GM06990 (cell line): Measurements from ENCODE around the gene EMILIN2.

Source experiments
- DNase-seq: peaks from one replicate; pipeline ENCODE4 v3.0.0-alpha.2; 2011; ENCODE audit not compliant: insufficient read length; ENCODE audit errors: extremely low read depth
- H3K27me3 ChIP-seq: replicated peaks from 2 replicates; pipeline ENCODE4 v1.6.0; 2011; ENCODE audit warnings: low read length; ENCODE audit not compliant: control insufficient read depth, insufficient read depth
- H3K36me3 ChIP-seq: 2 replicates; pipeline ENCODE4 v1.5.1; 2011; ENCODE audit warnings: low read length; ENCODE audit not compliant: control insufficient read depth, insufficient read depth
- H3K4me3 ChIP-seq: replicated peaks from 2 replicates; pipeline ENCODE4 v1.5.1; 2011; ENCODE audit warnings: low read depth, mild to moderate bottlenecking, control low read depth, low read length
- TF ChIP-seq, protein P1 (sequence below): IDR thresholded peaks from 2 replicates; pipeline ENCODE4 v1.5.1; 2011; ENCODE audit warnings: low read length, control low read depth, mild to moderate bottlenecking, inconsistent platforms; ENCODE audit not compliant: insufficient read depth, poor library complexity, severe bottlenecking

The EMILIN2 gene

GRCh38 chr18:2920546-2921343 is 73.9 kb downstream of the EMILIN2 start:
- H3K36me3 ChIP-seq = peaks cover 23% of the 10 kb centered on the region

GRCh38 chr18:2921778-2922177 is 75.0 kb downstream of the EMILIN2 start:
- Histone ChIP-seq H3K4me3 (no peak overlapping the region), H3K36me3 (peaks cover 23% of the 10 kb centered on the region)
- TF ChIP-seq, protein P1, sequence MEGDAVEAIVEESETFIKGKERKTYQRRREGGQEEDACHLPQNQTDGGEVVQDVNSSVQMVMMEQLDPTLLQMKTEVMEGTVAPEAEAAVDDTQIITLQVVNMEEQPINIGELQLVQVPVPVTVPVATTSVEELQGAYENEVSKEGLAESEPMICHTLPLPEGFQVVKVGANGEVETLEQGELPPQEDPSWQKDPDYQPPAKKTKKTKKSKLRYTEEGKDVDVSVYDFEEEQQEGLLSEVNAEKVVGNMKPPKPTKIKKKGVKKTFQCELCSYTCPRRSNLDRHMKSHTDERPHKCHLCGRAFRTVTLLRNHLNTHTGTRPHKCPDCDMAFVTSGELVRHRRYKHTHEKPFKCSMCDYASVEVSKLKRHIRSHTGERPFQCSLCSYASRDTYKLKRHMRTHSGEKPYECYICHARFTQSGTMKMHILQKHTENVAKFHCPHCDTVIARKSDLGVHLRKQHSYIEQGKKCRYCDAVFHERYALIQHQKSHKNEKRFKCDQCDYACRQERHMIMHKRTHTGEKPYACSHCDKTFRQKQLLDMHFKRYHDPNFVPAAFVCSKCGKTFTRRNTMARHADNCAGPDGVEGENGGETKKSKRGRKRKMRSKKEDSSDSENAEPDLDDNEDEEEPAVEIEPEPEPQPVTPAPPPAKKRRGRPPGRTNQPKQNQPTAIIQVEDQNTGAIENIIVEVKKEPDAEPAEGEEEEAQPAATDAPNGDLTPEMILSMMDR = no peak

More at GRCh38 chr18:2920546-2921343, 73.9 kb downstream of the EMILIN2 start:
- no peaks in the 10 kb centered on the region for H3K27me3 ChIP-seq
- TF ChIP-seq, protein P1 = no peak
- H3K4me3 ChIP-seq = no peak overlapping the region
- no peak for DNase-seq

GRCh38 chr18:2923464-2923863 is 76.7 kb downstream of the EMILIN2 start:
- TF ChIP-seq, protein P1 = no peak
- Histone ChIP-seq H3K36me3 (peaks cover 23% of the 10 kb centered on the region), H3K27me3 (no peaks in the 10 kb centered on the region), H3K4me3 (no peak overlapping the region)
- no peak for DNase-seq

More at GRCh38 chr18:2921778-2922177, 75.0 kb downstream of the EMILIN2 start:
- DNase-seq = no peak
- H3K27me3 ChIP-seq = no peaks in the 10 kb centered on the region

- no peaks in the 10 kb centered on the region for H3K27me3 ChIP-seq
- TF ChIP-seq, protein P1 = no peak
- no peak overlapping the region for H3K4me3 ChIP-seq
- DNase-seq = no peak
- H3K36me3 ChIP-seq = peaks cover 18% of the 10 kb centered on the region
Measured at GRCh38 chr18:2924920-2925319, 78.1 kb downstream of the EMILIN2 start.

DNA sequence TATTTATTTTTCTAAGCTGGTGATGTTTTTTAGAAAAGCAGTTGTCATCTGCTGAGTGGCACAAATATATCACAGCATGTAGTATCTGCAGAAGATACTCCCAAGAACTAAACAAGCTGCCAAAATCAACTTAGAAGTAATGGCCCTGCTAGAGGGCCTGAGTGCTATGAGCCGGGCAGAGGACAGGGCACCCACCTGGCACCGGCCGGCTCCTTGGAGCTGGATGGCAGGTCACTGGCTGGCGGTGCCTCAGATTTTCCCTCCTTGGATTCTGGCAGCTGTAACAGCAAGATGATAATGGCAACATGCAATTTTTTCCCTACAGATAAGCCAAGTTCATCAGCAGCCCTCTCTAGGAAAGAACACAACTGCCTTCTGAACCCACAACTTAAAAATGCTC is 79.7 kb downstream of the EMILIN2 start:
- TF ChIP-seq, protein P1 = no peak
- H3K27me3 ChIP-seq = no peaks in the 10 kb centered on the region
- H3K4me3 ChIP-seq = no peak overlapping the region
- H3K36me3 ChIP-seq = peaks cover 10% of the 10 kb centered on the region
- no peak for DNase-seq
